GM18519 (cell line): Measurements from ENCODE around the gene ZDHHC19.
"Not testable (repeated sequence)": the region's sequence is repeated elsewhere in the genome, so short reads cannot be mapped to it uniquely, and the experiment has no call there.

ENCODE experiments used
- ATAC-seq: cut with Tn5 transposase; IDR thresholded peaks from one replicate; pipeline ENCODE4 v1.9.1; 2021; ENCODE audit warnings: mild to moderate bottlenecking, moderate library complexity; ENCODE audit not compliant: unreplicated experiment, low FRiP score

Gene ZDHHC19

DNA sequence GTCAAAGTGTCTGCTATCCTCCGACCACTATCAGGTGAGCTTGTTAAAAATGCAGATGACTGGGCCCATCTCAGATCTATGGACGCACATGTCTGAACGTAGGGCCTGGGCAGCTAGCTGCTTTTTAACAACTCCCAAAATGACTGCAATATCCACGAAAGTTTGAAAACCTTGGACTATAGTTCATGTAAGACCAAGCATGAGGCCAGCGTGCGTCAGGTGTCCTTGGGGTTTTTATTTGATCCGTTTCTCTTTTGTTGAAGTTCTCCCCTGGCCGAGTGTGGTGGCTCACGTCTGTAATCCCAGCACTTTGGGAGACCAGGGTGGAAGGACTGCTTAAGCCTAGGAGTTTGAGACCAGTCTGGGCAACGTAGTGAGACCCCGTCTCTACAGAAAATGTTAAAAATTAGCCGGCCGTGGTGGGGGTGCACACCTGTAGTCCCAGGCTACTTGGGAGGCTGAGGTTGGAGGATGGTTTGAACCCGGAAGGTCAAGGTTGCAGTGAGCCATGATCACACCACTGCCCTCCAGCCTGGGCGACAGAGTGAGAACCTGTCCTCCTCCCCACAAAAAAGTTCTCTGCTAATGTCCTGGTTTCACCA is 14.7 kb upstream of the ZDHHC19 start:
- no peak for ATAC-seq

DNA sequence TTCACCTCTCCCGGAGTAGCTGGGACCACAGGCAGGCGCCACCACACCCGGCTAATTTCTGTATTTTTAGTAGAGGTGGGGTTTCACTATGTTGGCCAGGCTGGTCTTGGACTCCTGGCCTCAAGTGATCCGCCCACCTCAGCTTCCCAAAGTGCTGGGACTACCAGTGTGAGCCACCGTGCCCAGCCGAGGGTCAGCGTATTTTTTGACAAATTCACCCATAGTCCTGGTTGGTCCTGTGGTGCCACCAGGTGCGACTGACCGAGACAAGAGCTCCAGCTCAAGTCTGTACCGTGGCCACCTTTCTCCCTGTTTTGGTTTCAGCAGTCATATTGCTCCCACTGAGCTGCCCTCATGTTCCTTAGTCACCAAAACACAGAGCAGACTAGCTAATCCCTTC is 13.9 kb upstream of the ZDHHC19 start:
- no peak for ATAC-seq

DNA sequence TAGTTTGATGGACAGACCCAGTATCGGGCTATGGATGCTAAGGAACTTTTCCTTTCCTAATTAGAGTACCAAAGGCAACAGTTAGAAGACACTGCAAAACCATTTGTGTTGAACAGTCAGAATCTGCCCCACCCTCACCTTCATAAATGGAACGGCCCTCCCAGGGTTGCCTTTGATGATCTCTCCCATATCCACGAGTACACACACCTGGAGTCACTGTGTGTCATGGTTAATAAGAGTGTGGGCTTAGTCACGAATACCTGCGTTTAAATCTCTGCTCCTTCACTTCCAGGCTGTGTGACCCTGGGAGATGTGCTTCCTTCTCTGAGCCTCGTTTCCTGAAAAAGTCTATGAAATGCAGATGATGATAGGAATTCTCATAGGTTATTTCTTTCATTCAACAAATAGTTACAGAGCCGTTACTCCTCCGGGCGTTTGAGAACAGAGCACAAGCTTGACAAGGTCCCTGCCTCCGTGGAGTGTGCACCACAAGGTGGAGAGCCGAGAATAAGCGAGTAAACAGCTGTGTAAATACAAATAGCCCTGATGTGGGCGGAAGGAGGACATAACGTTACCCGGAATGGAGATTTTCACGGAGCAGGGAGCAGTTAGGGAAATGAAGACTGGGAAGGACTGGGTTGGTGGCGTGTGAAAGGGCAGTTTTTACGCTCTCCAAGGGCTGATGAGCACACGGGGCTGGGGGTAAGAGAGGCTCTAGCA is 11.8 kb upstream of the ZDHHC19 start:
- ATAC-seq, result no peak

DNA sequence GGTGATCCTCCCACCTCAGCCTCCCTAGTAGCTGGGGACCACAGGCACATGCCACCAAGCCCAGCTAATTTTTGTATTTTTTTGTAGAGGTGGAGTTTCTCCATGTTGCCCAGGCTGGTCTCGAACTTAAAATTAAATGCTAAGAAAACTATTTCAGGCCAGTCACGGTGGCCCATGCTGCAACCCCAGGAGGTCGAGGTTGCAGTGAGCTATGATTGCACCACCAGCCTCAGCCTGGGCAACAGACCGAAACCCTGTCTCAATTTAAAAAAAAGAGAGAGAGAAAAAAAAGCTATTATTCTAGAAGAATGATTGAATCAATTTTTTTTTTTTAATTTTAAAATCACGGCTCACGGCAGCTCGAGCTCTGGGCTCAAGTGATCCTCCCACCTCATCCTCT is 9.8 kb upstream of the ZDHHC19 start:
- no peak for ATAC-seq

DNA sequence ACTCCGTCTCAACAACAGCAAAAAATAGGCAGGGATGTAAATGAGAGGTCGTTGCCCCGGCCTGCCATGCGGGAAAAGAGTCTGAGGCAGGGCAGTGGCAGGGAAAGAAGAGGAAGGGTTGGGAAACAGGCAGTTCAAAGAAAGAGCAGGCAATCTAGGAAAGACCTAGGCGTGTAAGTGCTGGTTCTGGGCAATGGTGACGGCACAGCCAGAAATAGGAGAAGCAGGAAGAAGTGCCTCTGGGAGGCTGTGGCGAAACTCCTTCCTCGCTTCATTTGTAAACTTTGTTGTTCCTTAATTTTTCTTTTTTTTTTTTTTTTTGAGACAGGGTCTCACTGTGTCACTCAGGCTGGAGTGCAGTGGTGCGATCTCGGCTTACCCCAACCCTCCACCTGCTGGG is 9.4 kb upstream of the ZDHHC19 start:
- no peak for ATAC-seq

DNA sequence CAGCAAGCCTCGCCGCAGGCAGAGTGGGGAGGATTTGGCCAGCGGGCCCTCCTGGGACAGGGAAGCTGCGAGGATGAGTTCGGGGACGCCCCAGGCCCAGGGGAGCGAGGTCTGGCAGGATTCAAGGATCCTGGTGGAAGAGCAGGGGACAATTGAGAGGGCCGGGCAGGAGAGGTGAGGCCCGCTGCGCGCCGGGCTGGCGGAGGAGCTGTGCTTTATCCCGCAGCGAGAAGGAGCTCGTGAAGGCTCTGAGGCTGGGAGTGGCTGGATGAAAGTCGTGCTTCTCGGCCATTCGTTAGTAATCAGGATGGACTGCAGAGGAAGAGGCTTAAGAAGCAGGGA is 8.7 kb upstream of the ZDHHC19 start:
- no peak for ATAC-seq

DNA sequence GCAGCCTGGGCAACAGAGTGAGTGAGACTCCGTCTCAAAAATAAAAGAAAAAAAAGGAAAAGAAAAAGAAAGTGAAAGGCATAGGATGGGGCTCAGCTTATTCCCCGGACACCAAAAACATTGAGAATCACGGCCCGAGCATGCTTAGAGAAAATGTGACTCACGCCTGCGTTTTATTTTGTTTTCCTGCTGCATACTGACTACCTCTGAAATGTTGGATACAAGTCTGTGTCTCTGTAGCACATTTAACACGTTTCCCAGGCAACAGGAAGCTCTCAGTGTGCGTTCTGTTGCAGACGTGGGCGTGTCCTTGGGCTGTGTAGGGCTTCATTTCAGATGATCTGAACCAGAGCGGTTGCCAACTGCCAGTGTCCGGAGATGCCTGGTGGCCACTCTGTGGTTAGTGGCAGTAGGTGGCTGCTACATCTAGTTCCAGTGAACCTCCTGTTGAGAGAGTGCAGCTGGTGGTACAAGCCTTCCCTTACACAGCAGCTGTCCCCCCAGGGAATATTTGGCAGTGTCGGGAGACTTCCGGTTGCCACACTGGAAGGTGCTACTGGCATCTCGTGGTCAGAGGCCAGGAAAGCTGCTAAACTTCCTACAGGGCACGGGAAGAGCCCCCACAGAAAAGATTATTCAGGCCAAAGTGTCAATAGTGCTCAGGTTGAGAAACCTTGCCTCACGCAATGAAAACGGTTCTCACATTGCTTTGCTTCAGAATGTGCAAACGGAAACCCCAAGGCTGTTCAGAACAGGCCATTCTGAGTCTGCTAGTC is 8.2 kb upstream of the ZDHHC19 start:
- no peak for ATAC-seq

DNA sequence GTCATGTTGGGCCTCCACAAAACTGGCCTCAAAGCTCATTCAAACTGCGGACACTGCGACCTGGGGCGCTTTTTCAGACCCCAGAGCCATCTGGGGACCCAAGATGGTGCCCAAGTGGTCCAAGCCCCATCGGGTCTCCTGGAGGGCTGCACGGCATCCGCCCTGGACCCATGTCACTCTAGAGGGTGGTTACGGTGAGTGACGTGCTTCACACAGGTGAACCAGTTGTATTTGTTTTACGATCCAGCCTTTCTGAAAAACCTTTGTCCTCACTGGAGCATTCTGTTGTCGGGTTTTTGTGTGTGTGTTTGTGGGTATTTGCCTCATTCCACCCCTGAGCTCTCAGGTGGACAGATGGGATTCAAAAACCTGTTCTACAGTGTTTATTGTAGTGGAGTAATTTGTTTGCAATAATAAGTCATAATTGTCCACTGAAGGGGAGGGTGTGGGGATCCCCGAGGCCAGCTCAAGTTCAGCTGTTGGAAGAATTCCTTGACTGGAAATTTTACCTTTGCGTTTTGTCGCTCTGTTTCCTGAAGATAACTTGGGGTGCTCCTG is 7.0 kb upstream of the ZDHHC19 start:
- no peak for ATAC-seq

DNA sequence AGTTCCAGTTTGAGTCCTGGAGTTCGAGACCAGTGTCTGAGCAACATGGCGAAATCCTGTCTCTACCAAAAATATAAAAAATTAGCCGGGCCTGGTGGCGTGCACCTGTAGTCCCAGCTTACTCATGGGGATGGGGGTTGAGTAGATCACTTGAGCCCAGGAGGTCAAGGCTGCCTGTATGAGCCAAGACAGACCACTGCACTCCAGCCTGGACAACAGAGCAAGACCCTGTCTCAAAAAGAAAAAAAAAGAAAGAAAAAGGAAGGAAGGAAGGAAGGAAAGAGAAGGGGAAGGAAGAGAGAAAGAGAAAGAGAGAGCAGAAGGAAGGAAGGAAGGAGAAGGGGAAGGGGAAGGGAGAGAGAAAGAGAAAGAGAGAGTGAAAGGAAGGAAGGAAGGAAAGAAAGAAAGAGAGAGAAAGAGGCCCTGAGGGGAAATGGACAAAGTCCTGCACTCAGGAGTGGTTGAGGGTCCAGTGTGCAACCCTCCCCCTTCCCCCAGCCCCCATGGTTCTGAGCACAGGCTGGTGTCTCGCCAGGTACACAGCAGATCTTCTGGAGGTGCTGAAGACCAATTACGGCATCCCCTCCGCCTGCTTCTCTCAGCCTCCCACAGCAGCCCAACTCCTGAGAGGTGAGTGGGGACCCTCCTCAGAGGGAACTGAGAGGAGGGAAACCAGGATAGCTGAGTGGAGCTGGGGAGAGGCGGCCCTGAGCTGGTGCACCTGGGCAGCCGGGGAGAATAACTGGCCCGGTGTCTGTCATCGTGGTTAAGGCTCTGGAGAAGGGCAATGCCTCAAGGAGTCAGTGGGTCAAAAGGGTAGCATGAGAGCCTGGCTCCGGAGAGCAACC is 6.3 kb upstream of the ZDHHC19 start:
- no peak for ATAC-seq

DNA sequence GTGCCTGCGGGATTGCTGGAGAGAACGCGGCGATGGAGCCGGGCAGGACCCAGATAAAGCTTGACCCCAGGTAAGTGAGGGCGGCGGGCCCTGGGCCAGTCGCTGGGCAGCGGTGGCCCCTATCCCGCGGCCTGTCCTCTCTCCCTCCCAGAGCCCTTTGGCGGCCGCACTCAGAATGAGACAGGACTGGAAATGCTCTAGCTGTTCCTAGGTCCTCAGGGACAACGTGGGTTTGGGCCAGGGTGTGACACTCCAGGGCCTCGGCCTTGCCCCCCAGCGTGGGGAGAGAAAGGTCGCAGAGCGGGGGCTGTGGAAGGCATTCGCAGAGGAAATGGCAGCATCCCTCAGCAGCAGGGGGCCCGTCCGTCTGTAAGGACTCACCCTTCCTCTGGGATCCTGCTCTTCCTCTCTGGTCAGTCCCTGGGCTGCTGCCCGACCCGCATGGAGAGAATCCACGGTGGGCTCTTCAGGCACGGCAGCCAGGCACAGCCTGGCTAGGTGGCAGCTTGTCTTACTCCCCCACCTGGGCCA is 5.5 kb upstream of the ZDHHC19 start:
- ATAC-seq, result no peak

DNA sequence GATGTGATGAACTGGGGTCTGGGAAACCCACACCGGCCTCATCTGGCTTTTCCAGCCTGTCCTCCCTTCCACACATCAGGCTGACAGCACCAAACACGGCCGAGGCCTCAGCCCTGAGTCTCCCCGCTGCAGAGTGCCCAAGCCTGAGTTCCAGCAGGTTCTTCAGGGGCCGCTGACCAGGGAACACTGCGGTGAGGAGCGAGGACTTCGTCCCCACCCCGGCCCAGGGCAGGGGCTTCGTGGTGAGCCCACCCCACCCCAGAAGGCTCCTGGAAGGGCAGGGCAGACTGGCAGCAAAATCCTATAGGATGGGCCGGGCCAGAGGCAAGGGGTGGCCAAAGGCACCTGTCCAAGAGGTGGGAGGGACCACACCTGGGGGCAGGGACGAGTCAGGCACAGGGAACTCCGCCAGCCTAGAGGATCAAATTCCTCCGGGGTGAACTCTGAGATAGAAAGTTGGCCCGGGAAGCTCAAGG is 4.9 kb upstream of the ZDHHC19 start, which contains the start of gene SLC51A:
Gene SLC51A, plus strand, starts transcription at position 446 of the 476 bp plus-strand sequence. CDS start 179 bp downstream, outside the sequence.
- ATAC-seq, result no peak

DNA sequence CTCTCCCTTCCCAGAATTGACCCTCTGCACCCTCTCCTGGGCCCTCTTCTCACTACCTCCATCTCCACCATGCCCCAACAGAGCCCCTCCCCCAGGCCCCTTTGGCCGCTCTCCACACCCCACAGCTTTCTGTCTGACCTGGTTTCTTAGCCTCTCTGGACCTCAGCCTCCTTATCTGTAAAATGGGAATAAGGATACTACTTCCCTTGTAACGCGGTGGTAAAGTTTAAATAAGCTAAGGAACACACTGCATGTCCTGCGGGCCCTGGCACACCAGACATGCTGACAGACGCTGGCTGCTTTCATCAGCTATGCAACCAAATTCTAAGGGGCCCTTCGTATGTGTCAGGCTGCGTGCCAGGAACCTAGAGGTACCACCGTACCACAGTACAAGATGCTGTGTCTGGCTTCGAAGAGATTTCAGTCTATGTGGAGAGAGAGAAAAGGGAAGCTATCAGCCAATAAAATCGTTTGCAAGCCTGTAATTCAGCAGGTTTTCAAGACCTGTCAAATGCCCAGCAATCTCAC is 4.4 kb upstream of the ZDHHC19 start:
- ATAC-seq, result no peak

DNA sequence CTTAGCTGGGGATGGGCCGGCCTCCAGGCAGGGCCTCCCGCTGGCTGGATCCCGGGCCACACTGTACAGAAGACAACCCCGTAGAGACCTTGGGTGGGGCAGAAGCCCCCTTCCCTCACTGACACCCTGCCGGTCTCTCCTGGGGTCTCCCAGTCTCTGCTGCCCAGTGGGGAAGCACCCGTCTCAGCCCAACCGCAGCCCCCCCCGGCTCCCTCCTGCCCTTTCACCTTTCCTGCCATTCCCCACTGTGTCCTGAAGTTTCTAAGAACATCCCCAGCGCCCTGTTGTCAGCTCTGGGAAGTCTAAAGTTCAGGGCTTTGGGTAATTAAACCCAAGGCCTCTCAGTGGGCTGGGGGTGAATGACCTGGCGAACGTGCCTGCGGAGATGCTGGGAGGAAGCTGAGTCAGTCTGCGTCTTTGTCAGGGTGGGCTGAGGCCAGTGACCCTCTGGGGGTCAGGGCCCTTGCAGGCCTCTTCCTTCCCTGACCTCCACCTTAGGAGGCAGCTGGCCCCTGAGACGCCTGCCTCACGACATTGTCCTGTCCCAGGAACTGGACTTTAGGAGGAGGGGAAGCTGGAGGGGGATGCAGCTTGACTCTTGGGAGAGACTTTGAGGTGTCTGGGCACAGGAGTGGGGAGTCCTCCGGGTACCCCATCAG is 3.7 kb upstream of the ZDHHC19 start:
- ATAC-seq, result no peak

DNA sequence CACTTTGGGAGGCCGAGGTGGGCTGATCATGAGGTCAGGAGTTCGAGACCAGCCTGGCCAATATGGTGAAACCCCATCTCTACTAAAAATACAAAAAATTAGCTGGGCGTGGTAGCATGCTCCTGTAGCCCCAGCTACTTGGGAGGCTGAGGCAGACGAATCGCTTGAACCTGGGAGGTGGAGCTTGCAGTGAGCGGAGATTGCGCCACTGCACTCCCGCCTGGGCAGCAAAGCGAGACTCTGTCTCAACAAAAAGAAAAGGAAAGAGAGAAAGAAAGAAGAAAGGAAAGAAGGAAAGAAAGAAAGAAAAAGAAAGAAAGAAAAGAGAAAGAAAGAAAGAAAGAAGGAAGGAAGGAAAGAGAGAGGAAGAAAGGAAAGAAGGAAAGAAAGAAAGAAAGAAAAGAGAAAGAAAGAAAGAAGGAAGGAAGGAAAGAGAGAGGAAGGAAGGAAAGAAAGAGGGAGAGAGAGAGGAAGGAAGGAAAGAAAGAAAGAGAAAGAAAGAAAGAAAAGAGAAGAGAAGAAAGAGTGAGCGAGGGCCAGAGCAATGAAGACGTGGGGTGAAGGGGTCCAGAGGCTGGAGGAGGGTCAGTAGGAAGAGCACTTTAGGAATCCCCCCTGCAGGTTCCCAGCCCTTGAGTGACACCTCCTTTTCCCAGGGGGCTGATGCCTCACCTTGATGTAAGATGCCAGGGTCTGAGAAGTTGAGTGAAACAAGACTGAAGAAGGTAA is 1.1 kb downstream of the ZDHHC19 start:
- ATAC-seq, result not testable (repeated sequence)

DNA sequence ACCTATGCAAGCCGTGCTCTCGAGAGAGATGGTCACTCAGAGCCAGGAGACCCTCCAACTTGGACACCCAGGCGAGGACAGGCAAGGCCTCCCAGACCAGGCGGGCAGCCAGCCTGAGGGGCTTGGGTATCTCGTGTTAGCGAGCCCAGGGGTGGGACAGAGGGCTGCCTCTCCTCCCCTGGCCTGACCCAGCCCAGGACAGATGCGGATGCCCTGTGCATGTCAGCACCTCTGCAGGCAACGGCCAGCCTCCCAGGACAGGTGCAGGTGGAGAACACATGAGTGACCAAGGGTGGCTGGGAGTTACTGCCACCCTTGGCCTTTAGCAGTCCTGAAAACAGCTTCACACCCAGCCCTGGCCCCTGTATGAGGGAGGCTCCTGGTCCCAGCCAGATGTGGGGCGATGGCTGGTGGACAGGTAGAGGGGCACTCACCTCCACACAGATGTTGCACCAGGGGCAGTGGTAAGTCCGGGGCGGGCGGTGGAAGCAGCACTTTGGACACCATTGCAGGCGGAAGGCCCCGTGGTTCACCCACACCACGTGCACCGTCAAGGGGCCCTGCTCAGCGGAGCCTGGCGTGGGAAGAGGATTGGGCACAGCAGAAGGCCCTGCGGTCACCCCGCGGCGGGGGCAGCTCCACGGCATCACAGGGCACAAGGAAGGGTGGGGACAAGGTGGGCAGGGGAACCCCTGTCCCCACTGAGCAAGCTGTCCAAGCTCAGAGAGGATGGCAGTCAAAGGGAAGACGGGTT is 2.1 kb downstream of the ZDHHC19 start:
- ATAC-seq, result no peak

DNA sequence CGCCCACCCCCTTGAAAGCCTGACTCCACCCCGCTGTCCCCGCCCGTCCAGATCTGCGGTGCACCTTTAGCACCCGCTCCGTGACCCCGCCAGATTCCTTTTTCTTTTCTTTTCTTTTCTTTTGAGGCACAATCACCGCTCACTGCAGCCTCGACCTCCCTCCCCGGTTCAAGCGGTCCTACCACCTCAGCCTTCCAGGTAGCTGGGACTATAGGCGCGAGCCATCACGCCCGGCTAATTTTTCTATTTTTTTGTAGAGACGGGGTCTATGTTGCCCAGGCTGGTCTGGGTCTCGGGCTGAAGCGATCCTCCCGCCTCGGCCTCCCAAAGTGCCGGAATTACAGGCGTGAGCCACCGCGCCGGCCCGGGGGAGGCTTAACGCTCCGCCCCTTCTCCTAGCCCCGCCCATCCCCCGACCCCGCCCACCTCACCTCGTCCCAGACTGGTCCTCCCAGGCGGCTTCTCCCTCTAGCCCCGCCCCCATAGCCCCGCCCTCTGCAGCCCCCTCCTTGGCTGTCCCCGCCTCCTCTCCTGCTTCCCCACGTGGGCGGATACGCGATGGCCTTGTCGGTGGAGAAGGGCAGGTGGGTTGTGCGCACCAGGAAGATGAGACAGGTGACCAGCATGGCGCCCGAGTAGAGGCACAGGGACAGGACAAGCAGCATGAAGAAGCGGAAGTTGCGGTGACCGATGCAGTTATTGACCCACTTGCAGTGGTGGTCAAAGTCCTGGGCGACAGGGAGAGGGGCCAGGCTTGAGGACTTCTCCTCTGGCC is 3.2 kb downstream of the ZDHHC19 start:
- no peak for ATAC-seq

DNA sequence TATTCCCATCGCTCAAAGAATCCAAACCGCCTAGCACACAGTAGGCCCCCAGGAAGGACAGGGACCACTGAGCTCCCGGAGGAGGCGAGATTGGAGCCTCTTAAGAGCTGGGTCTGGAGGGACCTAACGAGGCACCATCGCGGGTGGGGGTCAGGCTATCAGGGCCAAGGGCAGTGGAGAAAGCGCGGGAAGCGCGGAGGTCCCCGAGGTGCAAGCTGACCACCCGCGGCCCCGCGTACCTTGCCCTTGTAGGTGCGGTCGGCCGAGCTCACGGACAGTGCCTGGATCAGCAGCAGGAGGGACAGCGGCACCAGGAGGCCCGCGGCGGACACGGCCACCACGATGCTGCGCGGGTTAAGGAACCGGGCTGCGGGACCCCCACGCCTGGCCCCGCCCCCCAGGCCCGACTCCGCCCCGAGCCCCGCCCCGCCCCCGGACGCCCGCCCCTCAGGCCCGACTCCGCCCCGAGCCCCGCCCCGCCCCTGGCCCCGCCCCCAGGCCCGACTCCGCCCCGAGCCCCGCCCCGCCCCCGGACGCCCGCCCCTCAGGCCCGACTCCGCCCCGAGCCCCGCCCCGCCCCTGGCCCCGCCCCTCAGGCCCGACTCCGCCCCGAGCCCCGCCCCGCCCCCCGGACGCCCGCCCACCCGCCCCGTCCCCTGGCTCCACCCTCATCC is 3.9 kb downstream of the ZDHHC19 start:
- ATAC-seq, result no peak
